ENCODE results near the gene C3orf70.

C3orf70 gene

GRCh38 chr3:185152410-185153170 is at the start of gene C3orf70:
Gene C3orf70, minus strand, starts transcription at chr3:185153060. Its CDS starts 237 bp downstream, at chr3:185152823.
- H3K27ac ChIP-seq (ENCODE audit: low read length) = no peak within 1 kb of the TSS
- H3K27me3 ChIP-seq (ENCODE audit: low read depth, low read length) = peaks cover 35% of the 10 kb centered on the region
- H3K79me2 ChIP-seq (ENCODE audit: low read length) = no peaks in the 10 kb centered on the region
- H3K36me3 ChIP-seq (replicated peaks; ENCODE audit: low read depth, low read length) = no peaks in the 10 kb centered on the region
- H3K9me3 ChIP-seq (ENCODE audit: insufficient read depth, low read length) = no peaks in the 10 kb centered on the region
- H3K4me1 ChIP-seq (ENCODE audit: low read length) = no peaks in the 10 kb centered on the region
- H3K9ac ChIP-seq (ENCODE audit: low read length) = no peak within 1 kb of the TSS
- TF ChIP-seq CTCF (IDR thresholded peaks at IDR 0.05; ENCODE audit: low read depth, low read length) (no peak), EZH2phosphoT487 (IDR thresholded peaks at IDR 0.05; ENCODE audit: low read depth) (no peak)
- no peaks in the 10 kb centered on the region for H4K20me1 ChIP-seq (ENCODE audit: insufficient read depth, low read length)
- H3K4me3 ChIP-seq (ENCODE audit: low read length) = no peak within 1 kb of the TSS
- no peak within 1 kb of the TSS for H2AFZ ChIP-seq (ENCODE audit: low read depth, low read length)
- no peak within 1 kb of the TSS for H3K4me2 ChIP-seq (ENCODE audit: low read length)

- H3K27me3 ChIP-seq (ENCODE audit: low read depth, low read length) = peaks cover 4% of the 10 kb centered on the region
- H3K9me3 ChIP-seq (ENCODE audit: insufficient read depth, low read length) = no peaks in the 10 kb centered on the region
- no peaks in the 10 kb centered on the region for H3K4me1 ChIP-seq (ENCODE audit: low read length)
- H3K79me2 ChIP-seq (ENCODE audit: low read length) = no peaks in the 10 kb centered on the region
- no peak overlapping the region for H2AFZ ChIP-seq (ENCODE audit: low read depth, low read length)
- H3K4me2 ChIP-seq (ENCODE audit: low read length) = no peak overlapping the region
- H3K36me3 ChIP-seq (replicated peaks; ENCODE audit: low read depth, low read length) = no peaks in the 10 kb centered on the region
- TF ChIP-seq CTCF (IDR thresholded peaks at IDR 0.05; ENCODE audit: low read depth, low read length) (no peak), EZH2phosphoT487 (IDR thresholded peaks at IDR 0.05; ENCODE audit: low read depth) (no peak)
- no peak overlapping the region for H3K4me3 ChIP-seq (ENCODE audit: low read length)
- no peaks in the 10 kb centered on the region for H4K20me1 ChIP-seq (ENCODE audit: insufficient read depth, low read length)
- no peak overlapping the region for H3K27ac ChIP-seq (ENCODE audit: low read length)
- no peak overlapping the region for H3K9ac ChIP-seq (ENCODE audit: low read length)
Measured at GRCh38 chr3:185200639-185201038, 47.8 kb upstream of the C3orf70 start.

- Histone ChIP-seq H3K36me3 (replicated peaks; ENCODE audit: low read depth, low read length) (no peaks in the 10 kb centered on the region), H3K27me3 (ENCODE audit: low read depth, low read length) (no peaks in the 10 kb centered on the region), H3K27ac (ENCODE audit: low read length) (no peak overlapping the region), H3K4me3 (ENCODE audit: low read length) (no peak overlapping the region), H3K79me2 (ENCODE audit: low read length) (no peaks in the 10 kb centered on the region), H2AFZ (ENCODE audit: low read depth, low read length) (no peak overlapping the region), H4K20me1 (ENCODE audit: insufficient read depth, low read length) (no peaks in the 10 kb centered on the region), H3K4me2 (ENCODE audit: low read length) (no peak overlapping the region), H3K9me3 (ENCODE audit: insufficient read depth, low read length) (no peaks in the 10 kb centered on the region), H3K9ac (ENCODE audit: low read length) (no peak overlapping the region), H3K4me1 (ENCODE audit: low read length) (no peaks in the 10 kb centered on the region)
- TF ChIP-seq CTCF (IDR thresholded peaks at IDR 0.05; ENCODE audit: low read depth, low read length) (peak; percentile 12; the same call in 1 of the 2 replicates), EZH2phosphoT487 (IDR thresholded peaks at IDR 0.05; ENCODE audit: low read depth) (no peak)
Measured at GRCh38 chr3:185199671-185200070, 46.8 kb upstream of the C3orf70 start.

- H3K27me3 ChIP-seq (ENCODE audit: low read depth, low read length) = no peaks in the 10 kb centered on the region
- H3K36me3 ChIP-seq (replicated peaks; ENCODE audit: low read depth, low read length) = no peaks in the 10 kb centered on the region
- no peak overlapping the region for H3K4me2 ChIP-seq (ENCODE audit: low read length)
- H3K4me3 ChIP-seq (ENCODE audit: low read length) = no peak overlapping the region
- H3K79me2 ChIP-seq (ENCODE audit: low read length) = no peaks in the 10 kb centered on the region
- TF ChIP-seq EZH2phosphoT487 (IDR thresholded peaks at IDR 0.05; ENCODE audit: low read depth) = no peak
- TF ChIP-seq CTCF (IDR thresholded peaks at IDR 0.05; ENCODE audit: low read depth, low read length) = no peak
- H3K4me1 ChIP-seq (ENCODE audit: low read length) = no peaks in the 10 kb centered on the region
- H3K9me3 ChIP-seq (ENCODE audit: insufficient read depth, low read length) = no peaks in the 10 kb centered on the region
- H4K20me1 ChIP-seq (ENCODE audit: insufficient read depth, low read length) = no peaks in the 10 kb centered on the region
- no peak overlapping the region for H3K9ac ChIP-seq (ENCODE audit: low read length)
- no peak overlapping the region for H2AFZ ChIP-seq (ENCODE audit: low read depth, low read length)
- no peak overlapping the region for H3K27ac ChIP-seq (ENCODE audit: low read length)
Measured at GRCh38 chr3:185199206-185199605, 46.3 kb upstream of the C3orf70 start.
